ENCODE measurements around the gene NANOG. TPM values are rescaled to one million over a fixed set of nuclear protein-coding genes. Genes with fewer than 3 reads are reported as not detected.
"Not testable (repeated sequence)": the region's sequence is repeated elsewhere in the genome, so short reads cannot be mapped to it uniquely, and the experiment has no call there.

The NANOG gene
- polyA plus RNA-seq, 1 donor from 2014 or later, result not detected

- Histone ChIP-seq H3K36me3 (ENCODE audit: insufficient read depth, low read length) (no peaks in the 10 kb centered on the region), H3K9ac (ENCODE audit: low read length) (no peak overlapping the region)
- TF ChIP-seq EZH2 (IDR thresholded peaks at IDR 0.05; ENCODE audit: borderline replicate concordance, insufficient read depth, low read length, poor library complexity, severe bottlenecking) (no peak), POLR2AphosphoS5 (IDR thresholded peaks at IDR 0.05) (no peak), REST (IDR thresholded peaks at IDR 0.05; ENCODE audit: borderline replicate concordance) (no peak), EP300 (conservative IDR thresholded peaks at IDR 0.05; ENCODE audit: poor library complexity, severe bottlenecking) (no peak), TAF1 (IDR thresholded peaks at IDR 0.05; ENCODE audit: low read depth) (no peak), MXI1 (conservative IDR thresholded peaks at IDR 0.05; ENCODE audit: poor library complexity, severe bottlenecking) (no peak), SMC3 (conservative IDR thresholded peaks at IDR 0.05; ENCODE audit: poor library complexity) (no peak), CTCF (IDR thresholded peaks at IDR 0.05; ENCODE audit: poor library complexity, severe bottlenecking) (no peak), RAD21 (conservative IDR thresholded peaks at IDR 0.05) (no peak)
Measured at GRCh38 chr12:7797698-7798398, 8.6 kb downstream of the NANOG start.

GRCh38 chr12:7798750-7799308 is 9.6 kb downstream of the NANOG start:
- H3K27me3 ChIP-seq (ENCODE audit: insufficient read depth, low read depth, low read length); H3K4me2 ChIP-seq (ENCODE audit: low read length); H4K20me1 ChIP-seq (ENCODE audit: insufficient read depth); H3K9ac ChIP-seq (ENCODE audit: low read length); H3F3A ChIP-seq (ENCODE audit: insufficient read depth, low read length, poor library complexity, severe bottlenecking); H3K4me3 ChIP-seq (ENCODE audit: low read length); H3K36me3 ChIP-seq (ENCODE audit: insufficient read depth, low read length); H3K9me3 ChIP-seq (ENCODE audit: low read length); H3K9me2 ChIP-seq (ENCODE audit: insufficient read depth, low read length); H2AFZ ChIP-seq (ENCODE audit: low read depth, low read length); H3K79me2 ChIP-seq (replicated peaks; ENCODE audit: insufficient read depth, low read length); H3K27ac ChIP-seq (ENCODE audit: low read length): not testable (repeated sequence)

More at GRCh38 chr12:7797698-7798398, 8.6 kb downstream of the NANOG start:
- no peaks in the 10 kb centered on the region for H3K79me2 ChIP-seq (replicated peaks; ENCODE audit: insufficient read depth, low read length)
- no peaks in the 10 kb centered on the region for H3K9me2 ChIP-seq (ENCODE audit: insufficient read depth, low read length)
- no peaks in the 10 kb centered on the region for H3K27me3 ChIP-seq (ENCODE audit: insufficient read depth, low read depth, low read length)
- no peaks in the 10 kb centered on the region for H4K20me1 ChIP-seq (ENCODE audit: insufficient read depth)
- no peaks in the 10 kb centered on the region for H3K9me3 ChIP-seq (ENCODE audit: low read length)
- H3K4me3 ChIP-seq (ENCODE audit: low read length), result no peak overlapping the region
- H2AFZ ChIP-seq (ENCODE audit: low read depth, low read length), result no peak overlapping the region
- H3K4me2 ChIP-seq (ENCODE audit: low read length), result no peak overlapping the region
- H3F3A ChIP-seq (ENCODE audit: insufficient read depth, low read length, poor library complexity, severe bottlenecking), result no peaks in the 10 kb centered on the region
- H3K27ac ChIP-seq (ENCODE audit: low read length), result no peak overlapping the region

Measured in neural cell (in vitro differentiated cells).